CD4-positive, alpha-beta T cell treated with Interleukin-10 for 1 hour (primary cell): ENCODE data around the gene USP47.

Experiments used
- DNase-seq: peaks from one replicate; pipeline ENCODE4 v3.0.0-alpha.2; 2020

Gene USP47

GRCh38 chr11:12007769-12008737 lies 166.3 kb downstream of the USP47 start, which contains the start of gene DKK3:
TSS of gene DKK3 (minus strand) at chr11:12008626. CDS start at chr11:12008582, 44 bp downstream.
- DNase-seq: no peak
